Raji (cell line): ENCODE data around the gene BCL6.

Experiments
- POLR2A ChIP-seq: IDR thresholded peaks from 2 replicates; pipeline ENCODE4 v1.6.1; 2011; ENCODE audit warnings: low read depth, low read length, control low read depth; ENCODE audit not compliant: insufficient read depth

Gene BCL6

DNA sequence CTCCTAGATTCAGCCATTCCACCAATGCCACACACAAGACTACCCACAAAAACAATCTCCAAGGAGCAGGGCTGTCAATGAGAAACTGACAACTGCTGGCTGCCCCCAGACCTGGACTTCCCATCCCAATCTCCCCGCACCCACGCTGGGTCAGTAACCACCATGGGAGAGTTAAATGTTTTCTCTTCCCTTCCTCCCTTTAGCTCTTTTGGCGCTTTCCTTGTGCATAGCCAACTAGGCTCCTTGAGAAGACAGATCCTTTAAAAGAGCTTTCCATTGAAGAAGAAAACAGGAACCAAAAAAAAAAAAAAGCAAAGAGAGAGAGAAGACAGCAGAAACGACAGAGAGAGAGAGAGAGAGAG lies 8.3 kb downstream of the BCL6 start:
- TF ChIP-seq POLR2A = no peak

DNA sequence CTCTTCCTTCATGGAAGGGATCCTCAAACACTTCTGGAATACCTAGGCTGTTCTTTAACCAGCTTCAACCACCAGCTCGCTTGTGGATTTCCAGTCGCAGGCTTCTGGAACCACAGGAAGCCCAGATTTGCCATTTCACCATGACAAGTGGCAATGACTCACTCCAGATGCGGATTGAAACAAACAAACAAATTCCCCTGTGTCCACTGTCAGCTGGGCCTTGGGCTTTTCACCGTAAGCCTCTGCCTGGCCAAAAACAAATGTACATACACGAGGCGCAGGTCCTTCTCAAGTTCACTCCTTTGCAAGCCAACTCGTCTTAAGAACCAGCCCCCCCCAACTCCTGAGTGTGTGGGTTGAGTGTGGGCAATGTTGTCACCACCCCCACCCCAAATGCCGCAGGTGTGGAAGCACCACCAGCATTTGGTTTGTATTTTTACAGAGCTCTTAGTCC lies 8.8 kb downstream of the BCL6 start:
- TF ChIP-seq POLR2A = no peak

DNA sequence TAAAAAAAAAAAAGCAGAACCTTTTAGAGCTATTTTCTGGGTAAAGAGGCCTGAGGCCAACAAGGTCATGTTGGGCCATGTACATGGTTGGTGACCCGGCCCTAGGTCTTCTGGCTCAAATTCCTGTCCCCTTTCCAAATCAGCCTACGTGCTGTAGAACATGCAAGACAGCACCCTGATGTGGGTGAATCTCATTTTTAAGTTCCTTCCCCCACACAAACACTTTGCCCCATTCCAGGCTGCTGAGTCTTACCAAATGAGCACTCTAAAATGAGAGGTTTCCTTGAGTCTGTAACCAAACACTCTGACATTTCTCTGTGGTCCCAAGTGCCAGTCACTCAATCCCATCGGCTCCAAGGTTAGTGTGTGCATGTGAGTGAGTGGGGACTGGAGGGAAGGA lies 9.4 kb downstream of the BCL6 start:
- TF ChIP-seq POLR2A = no peak

DNA sequence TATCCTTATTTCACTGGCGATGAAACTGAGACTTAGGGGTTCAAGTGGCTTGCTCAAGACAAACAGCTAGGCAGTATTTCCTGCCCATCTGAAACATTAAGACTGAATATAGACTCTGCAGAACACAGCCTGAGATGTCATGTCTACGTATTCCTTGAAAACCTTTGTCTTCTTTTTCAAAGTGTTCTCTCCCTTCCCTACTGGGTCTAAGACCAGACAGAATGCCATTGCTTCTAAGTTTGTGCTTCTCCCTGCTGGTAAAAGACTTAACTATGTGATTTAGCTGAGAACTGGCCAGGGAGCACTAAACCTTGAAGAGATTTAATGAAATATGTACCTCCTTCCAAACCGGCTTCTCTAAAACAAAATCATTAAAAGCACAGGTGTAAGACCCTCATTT lies 9.9 kb downstream of the BCL6 start:
- TF ChIP-seq POLR2A = no peak

DNA sequence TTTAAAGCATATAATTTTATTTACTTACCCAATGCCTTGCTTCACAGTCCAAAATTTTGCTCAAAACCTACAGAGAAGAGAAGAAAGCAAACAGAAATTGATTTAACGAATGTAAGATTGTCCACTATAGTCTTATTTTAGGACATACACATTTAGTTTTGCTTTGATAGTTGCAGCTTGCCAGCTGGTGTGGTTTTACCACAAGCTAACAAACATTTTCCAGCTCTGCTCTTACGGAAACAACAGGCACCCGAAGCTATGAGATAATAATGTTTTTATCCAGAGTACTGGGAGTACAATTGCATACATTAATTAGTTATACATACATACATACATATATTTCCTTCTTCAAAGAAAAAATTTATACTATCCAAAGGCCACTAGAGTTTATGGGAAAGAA lies 10.4 kb downstream of the BCL6 start:
- no peak for TF ChIP-seq POLR2A

DNA sequence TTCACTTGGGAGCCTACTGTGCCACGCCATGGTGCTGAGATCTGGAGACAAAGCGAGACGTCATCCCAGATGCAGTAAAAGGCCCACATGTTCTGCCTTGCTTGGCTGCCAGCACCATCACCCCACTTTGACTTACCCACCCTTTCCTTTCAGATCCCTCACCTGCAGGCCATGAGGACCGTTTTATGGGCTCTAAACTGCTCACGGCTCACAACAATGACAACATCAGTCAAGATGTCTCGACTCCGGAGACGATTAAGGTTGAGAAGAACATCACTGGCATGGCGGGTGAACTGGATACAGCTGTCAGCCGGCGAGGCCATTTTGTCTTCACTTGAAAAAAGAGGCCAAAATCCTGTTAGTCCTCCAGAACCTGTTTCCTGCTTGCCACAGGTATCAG lies 11.9 kb downstream of the BCL6 start:
- no peak for TF ChIP-seq POLR2A

DNA sequence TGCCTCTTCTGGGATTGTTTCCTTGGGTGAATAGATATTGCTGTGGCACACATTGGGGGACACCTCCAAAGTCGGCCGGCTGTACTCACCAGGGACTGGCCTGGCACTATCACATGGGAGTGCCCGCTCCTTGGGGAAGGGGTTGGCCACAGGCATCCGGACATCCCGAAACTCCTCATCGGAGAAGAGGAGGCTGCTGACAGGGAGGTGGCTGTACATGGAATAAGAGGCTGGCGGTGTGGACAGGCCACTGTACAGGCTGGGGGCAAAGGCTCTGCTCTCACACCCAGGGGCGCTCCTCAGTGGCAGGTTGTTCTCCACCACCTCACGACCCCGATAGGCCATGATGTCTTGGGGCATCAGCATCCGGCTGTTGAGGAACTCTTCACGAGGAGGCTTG lies 15.7 kb downstream of the BCL6 start:
- no peak for TF ChIP-seq POLR2A

DNA sequence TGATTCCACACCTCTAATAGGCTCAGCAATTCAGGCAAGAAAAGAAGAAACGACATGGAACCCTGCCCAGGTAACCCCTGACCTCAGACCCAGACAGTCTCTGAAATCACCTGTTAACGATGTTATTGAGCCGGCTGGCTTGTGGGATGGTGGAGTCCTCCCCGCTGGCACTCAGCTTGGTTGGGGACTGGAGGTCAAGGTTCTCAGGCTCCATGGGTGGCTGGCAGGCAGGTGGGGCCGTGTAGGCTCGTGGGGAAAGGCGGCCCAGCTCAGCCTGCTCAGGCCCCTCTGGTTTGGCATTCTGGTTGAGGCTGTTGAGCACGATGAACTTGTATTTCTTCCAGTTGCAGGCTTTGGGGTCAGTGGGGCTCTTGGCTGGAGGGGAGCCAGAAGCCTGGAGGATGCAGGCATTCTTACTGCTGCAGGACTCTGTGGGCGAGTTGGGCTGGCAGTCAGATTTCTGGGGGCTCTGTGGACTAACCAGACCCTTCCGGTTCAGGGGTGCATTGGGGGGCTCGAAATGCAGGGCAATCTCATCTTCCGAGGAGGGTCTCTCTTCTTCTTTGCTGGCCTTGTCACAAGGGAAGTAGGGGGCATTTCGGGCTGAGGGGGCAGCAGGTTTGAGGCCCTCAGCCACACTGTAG lies 16.2 kb downstream of the BCL6 start:
- TF ChIP-seq POLR2A = no peak

DNA sequence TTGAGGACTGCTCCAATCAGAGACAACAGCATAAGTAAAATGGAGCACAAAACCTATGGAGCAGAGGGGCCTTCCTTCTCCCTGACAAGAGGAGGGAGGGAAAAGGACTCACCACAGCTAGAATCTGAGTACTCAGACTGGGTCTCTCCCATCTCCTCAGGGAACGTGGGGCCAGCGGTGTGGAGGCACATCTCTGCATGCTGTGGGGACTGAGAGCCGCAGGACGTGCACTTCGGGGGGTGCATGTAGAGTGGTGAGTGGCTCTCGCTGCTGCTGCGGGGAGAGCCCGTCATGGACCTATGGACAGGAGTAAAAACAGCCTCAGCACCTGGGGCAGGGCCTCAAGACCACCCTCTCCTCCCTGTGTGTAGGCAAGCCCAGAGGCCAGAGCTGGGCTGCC lies 17.0 kb downstream of the BCL6 start:
- no peak for TF ChIP-seq POLR2A

DNA sequence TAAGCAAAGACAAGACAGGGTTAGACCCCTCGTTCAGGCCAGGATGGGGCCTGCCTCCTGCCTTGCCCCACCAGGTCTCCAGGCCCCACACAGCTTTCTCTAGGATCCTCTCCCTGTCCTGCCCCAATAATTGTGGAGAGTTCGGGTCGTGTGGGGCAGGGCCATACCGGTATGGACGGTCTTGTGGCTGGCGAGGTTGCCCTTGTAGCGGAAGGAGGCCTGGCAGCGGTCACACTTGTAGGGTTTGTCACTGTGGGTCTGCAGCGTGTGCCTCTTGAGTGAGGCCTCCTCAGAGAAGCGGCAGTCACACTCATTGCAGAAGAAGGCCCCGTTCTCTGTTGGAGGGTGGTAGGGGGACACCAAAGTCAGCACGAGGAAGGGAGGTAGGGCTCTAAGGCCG lies 18.7 kb downstream of the BCL6 start:
- TF ChIP-seq POLR2A = no peak

DNA sequence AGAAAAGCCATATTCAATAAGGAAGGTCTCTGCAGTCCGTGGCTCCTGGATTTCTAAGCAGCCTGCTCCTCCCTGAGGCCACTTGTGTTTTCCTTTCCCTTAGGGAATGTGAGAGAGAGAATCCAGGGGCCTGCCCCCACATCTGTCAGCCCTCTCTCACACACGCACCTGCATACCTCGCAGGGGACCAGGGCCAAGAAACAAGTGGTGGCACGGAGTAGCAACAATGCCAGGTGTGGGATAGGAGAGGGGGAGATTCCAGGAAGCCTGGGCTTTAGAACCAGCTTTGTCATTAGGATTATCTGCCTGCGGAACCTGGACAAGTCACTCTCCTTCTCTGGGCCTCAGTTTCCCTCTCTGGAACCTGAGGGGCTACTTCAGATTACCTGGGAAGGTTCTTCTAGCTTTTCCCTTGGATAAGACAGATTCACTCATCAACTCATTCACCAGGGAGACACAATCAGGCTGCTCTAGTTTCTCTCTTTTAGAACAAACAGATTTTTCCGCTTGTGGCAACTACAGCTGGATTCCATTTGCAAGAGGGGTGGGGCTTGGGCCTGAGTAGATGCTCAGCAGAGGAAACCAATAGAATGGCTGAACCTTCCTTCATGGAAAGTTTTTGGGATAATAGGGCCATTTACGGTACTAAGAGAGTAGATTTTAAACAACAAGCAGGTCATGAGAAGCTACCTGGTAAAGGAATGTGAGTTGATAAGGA lies 19.5 kb downstream of the BCL6 start:
- TF ChIP-seq POLR2A = no peak

DNA sequence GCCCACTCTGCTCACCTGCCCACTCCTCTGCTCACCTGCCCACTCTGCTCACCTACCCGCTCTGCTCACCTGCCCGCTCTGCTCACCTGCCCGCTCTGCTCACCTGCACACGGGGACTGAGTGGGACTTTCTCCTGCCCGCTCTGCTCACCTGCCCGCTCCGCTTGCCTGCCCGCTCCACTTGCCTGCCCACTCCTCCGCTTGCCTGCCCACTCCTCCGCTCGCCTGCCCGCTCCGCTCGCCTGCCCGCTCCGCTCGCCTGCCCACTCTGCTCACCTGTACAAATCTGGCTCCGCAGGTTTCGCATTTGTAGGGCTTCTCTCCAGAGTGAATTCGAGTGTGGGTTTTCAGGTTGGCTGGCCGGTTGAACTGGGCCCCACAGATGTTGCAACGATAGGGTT lies 20.0 kb downstream of the BCL6 start:
- no peak for TF ChIP-seq POLR2A

DNA sequence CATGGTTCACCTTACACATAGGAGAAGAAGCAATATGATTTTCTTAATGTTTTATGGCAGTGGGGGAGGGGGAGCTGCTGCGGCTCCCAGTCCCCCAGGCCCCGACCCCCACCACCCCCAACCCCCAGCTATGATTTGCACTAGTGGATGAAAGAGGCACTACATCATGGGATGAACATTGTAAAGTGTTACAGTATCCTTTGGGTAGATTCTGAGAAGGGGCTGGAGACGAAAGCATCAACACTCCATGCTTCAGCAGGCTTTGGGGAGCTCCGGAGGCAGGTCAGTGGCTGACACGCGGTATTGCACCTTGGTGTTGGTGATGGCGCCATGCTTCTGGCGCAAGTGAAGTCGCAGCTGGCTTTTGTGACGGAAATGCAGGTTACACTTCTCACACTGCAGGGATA lies 23.1 kb downstream of the BCL6 start:
- no peak for TF ChIP-seq POLR2A

DNA sequence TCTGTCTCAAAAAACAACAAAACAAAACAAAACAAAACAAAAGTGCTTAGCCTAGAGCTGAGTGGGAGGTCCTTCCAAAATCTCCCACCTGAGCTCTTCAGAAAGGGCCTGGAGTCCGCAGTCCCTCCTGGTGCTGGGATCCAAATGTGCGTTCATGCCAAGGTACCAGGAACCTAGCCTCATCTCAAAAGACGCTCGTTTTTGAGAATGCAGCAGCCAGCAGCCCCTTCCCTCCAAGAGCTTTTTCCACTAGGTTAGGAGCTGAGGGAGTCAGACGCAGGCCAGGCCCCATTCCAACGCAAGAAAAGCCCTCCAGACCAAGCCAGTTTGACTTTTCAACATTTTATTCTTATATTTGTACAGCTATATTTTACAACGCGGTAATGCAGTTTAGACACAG lies 24.2 kb downstream of the BCL6 start:
- no peak for TF ChIP-seq POLR2A

DNA sequence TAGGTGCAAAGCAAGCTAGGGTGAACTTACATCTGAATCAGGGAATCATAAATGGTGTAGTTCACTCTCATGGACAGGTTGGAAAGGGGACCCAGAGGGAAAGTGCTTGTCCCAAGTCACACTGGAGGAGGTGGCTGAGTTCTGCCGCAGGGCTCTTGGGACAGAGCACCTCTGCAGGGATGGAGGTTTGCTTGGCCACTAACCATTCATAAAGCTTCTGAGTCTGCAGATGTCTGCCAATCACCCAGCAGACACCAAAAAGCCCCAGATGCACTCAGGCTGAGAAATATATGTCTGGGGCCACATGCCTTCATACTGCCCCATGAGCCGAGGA lies 25.0 kb downstream of the BCL6 start:
- no peak for TF ChIP-seq POLR2A

DNA sequence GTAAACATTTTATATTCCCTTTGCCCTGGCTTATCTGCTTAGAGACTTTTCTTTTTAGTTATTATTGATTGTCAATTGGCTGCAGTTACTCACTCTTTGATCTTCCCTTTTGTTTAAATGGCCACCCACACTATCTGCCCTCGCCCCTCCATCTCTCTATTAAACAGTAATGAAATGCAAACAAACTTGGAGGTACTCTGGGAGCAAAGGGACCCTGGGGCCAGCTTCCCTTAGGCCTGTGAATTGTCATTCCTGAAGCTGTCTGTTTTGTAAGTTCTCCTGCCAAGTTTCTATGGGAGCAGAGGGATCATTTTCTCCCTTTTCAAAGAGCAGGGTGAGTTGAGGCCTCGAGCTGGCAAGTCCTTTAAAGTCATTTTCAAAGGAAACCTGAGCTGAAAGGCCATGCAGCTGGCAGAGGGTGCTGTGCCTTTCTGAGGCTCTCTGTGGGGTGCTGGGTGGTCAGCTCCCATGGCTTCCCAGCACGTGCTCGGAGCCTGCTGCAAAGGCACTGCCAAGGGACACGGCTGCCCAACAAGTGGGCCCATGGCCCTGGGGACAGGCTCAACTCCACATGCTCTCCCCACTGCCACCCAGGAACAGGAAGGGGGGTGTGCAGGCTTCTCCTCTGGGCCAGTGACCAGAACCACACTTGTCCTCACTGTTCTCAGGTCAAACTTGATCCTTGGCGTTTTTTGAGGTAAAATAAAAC lies 25.5 kb downstream of the BCL6 start:
- TF ChIP-seq POLR2A = no peak
